H9 (cell line): Measurements from ENCODE around the gene PRR13. TPM values are rescaled to one million over a fixed set of nuclear protein-coding genes. Genes with fewer than 3 reads are reported as not detected.
"Not testable (repeated sequence)": the region's sequence is repeated elsewhere in the genome, so short reads cannot be mapped to it uniquely, and the experiment has no call there.

ENCODE experiments used
- DNase-seq: peaks from one replicate; pipeline ENCODE4 v3.0.0-alpha.2; 2017
- H2AFZ ChIP-seq: one replicate; pipeline ENCODE4 v1.6.1; 2013; ENCODE audit warnings: mild to moderate bottlenecking, low read length, control low read depth, moderate library complexity
- H2AK5ac ChIP-seq: 2 replicates; pipeline ENCODE4 v1.6.1; 2013; ENCODE audit warnings: low read length, control low read depth, mixed read lengths; ENCODE audit not compliant: insufficient read length
- H2BK120ac ChIP-seq: one replicate; pipeline ENCODE4 v1.6.1; 2013; ENCODE audit warnings: low read depth, mild to moderate bottlenecking, low read length, control low read depth, inconsistent platforms; ENCODE audit not compliant: poor library complexity, severe bottlenecking
- H2BK12ac ChIP-seq: 2 replicates; pipeline ENCODE4 v1.6.1; 2013; ENCODE audit warnings: low read length, control low read depth, mixed read lengths, low read depth; ENCODE audit not compliant: insufficient read length
- H2BK15ac ChIP-seq: 2 replicates; pipeline ENCODE4 v1.6.1; 2013; ENCODE audit warnings: low read depth, low read length, control low read depth
- H2BK20ac ChIP-seq: one replicate; pipeline ENCODE4 v1.6.1; 2013; ENCODE audit warnings: low read depth, mild to moderate bottlenecking, low read length, control low read depth, inconsistent platforms; ENCODE audit not compliant: poor library complexity, severe bottlenecking
- H2BK5ac ChIP-seq: 2 replicates; pipeline ENCODE4 v1.6.1; 2013; ENCODE audit warnings: low read length, control low read depth, mixed read lengths; ENCODE audit not compliant: insufficient read length
- H3K14ac ChIP-seq: 2 replicates; pipeline ENCODE4 v1.6.1; 2013; ENCODE audit warnings: low read length, control low read depth; ENCODE audit not compliant: insufficient read depth
- H3K18ac ChIP-seq: 2 replicates; pipeline ENCODE4 v1.6.1; 2013; ENCODE audit warnings: low read depth, mild to moderate bottlenecking, mixed read lengths, low read length, control low read depth; ENCODE audit not compliant: insufficient read length
- H3K23ac ChIP-seq: 2 replicates; pipeline ENCODE4 v1.6.1; 2013; ENCODE audit warnings: low read length, control low read depth, mixed read lengths, low read depth; ENCODE audit not compliant: insufficient read length
- H3K23me2 ChIP-seq: 2 replicates; pipeline ENCODE4 v1.6.1; 2013; ENCODE audit warnings: low read depth, mild to moderate bottlenecking, mixed read lengths, low read length, control low read depth; ENCODE audit not compliant: insufficient read length, poor library complexity, severe bottlenecking
- H3K27ac ChIP-seq: 2 replicates; pipeline ENCODE4 v1.5.1; 2013; ENCODE audit warnings: low read length, control low read depth, mixed read lengths, low read depth; ENCODE audit not compliant: insufficient read length
- H3K27me3 ChIP-seq: 2 replicates; pipeline ENCODE4 v1.6.1; 2013; ENCODE audit warnings: low read length, control low read depth, inconsistent platforms; ENCODE audit not compliant: insufficient read depth
- H3K4ac ChIP-seq: 2 replicates; pipeline ENCODE4 v1.6.1; 2013; ENCODE audit warnings: low read depth, mild to moderate bottlenecking, control low read depth, inconsistent platforms, low read length, moderate library complexity
- H3K4me1 ChIP-seq: 2 replicates; pipeline ENCODE4 v1.6.1; 2013; ENCODE audit warnings: low read length, control low read depth, inconsistent platforms; ENCODE audit not compliant: insufficient read depth
- H3K4me2 ChIP-seq: 2 replicates; pipeline ENCODE4 v1.6.1; 2013; ENCODE audit warnings: low read length, control low read depth, mixed read lengths; ENCODE audit not compliant: insufficient read length, insufficient read depth
- H3K56ac ChIP-seq: 2 replicates; pipeline ENCODE4 v1.6.1; 2013; ENCODE audit warnings: low read depth, mild to moderate bottlenecking, mixed read lengths, low read length, control low read depth; ENCODE audit not compliant: insufficient read length
- H3K79me1 ChIP-seq: 2 replicates; pipeline ENCODE4 v1.6.1; 2013; ENCODE audit warnings: low read depth, mild to moderate bottlenecking, moderate library complexity, low read length, control low read depth, inconsistent platforms; ENCODE audit not compliant: insufficient read depth, poor library complexity, severe bottlenecking
- H3K79me2 ChIP-seq: 2 replicates; pipeline ENCODE4 v1.6.1; 2013; ENCODE audit warnings: low read length, control low read depth, inconsistent platforms; ENCODE audit not compliant: insufficient read depth
- H3K9ac ChIP-seq: 2 replicates; pipeline ENCODE4 v1.6.1; 2013; ENCODE audit warnings: low read length, control low read depth, mixed read lengths; ENCODE audit not compliant: insufficient read length; ENCODE audit errors: extremely low read depth
- H3K9me3 ChIP-seq: one replicate; pipeline ENCODE4 v1.6.1; 2013; ENCODE audit warnings: low read depth, low read length, inconsistent platforms; ENCODE audit not compliant: control insufficient read depth
- H3T11ph ChIP-seq: one replicate; pipeline ENCODE4 v1.6.1; 2013; ENCODE audit warnings: mild to moderate bottlenecking, low read length, control low read depth, inconsistent platforms
- H4K20me1 ChIP-seq: one replicate; pipeline ENCODE4 v1.6.1; 2013; ENCODE audit not compliant: control insufficient read depth, insufficient read length, insufficient read depth
- H4K5ac ChIP-seq: 2 replicates; pipeline ENCODE4 v1.6.1; 2013; ENCODE audit warnings: low read depth, mild to moderate bottlenecking, mixed read lengths, low read length, control low read depth; ENCODE audit not compliant: insufficient read length
- H4K8ac ChIP-seq: replicated peaks from 2 replicates; pipeline ENCODE4 v1.6.1; 2013; ENCODE audit warnings: low read length, control low read depth, mixed read lengths, low read depth; ENCODE audit not compliant: insufficient read length
- H4K91ac ChIP-seq: 2 replicates; pipeline ENCODE4 v1.6.1; 2013; ENCODE audit warnings: low read depth, mild to moderate bottlenecking, moderate library complexity, mixed read lengths, low read length, control low read depth; ENCODE audit not compliant: insufficient read length
- H3K27ac Mint-ChIP-seq, 3 experiments: 2 replicates in 2 of 3; 3 replicates in 1 of 3; pipeline ENCODE4 v1.8.0; 2020 to 2021; ENCODE audit warnings: mixed read lengths in 3 of 3, mild to moderate bottlenecking in 1 of 3, moderate library complexity in 1 of 3
- H3K27me3 Mint-ChIP-seq: 2 replicates; pipeline ENCODE4 v1.8.0; 2021; ENCODE audit warnings: low read depth, mild to moderate bottlenecking, moderate library complexity, mixed read lengths
- H3K36me3 Mint-ChIP-seq, 3 experiments: 2 replicates in 2 of 3; 3 replicates in 1 of 3; pipeline ENCODE4 v1.8.0; 2020 to 2021; ENCODE audit warnings: low read depth in 3 of 3, mixed read lengths in 3 of 3; ENCODE audit not compliant: insufficient read depth in 1 of 3
- H3K4me1 Mint-ChIP-seq, 2 experiments: 2 replicates each; pipeline ENCODE4 v1.8.0; 2020; ENCODE audit warnings: mixed read lengths in 2 of 2
- H3K4me3 Mint-ChIP-seq, 2 experiments: 2 replicates in 1 of 2; 3 replicates in 1 of 2; pipeline ENCODE4 v1.8.0; 2020 to 2021; ENCODE audit warnings: mild to moderate bottlenecking in 2 of 2, mixed read lengths in 2 of 2, moderate library complexity in 1 of 2
- H3K9me3 Mint-ChIP-seq, 2 experiments: 2 replicates in 1 of 2; 3 replicates in 1 of 2; pipeline ENCODE4 v1.8.0; 2020; ENCODE audit warnings: mild to moderate bottlenecking in 2 of 2, mixed read lengths in 2 of 2, moderate library complexity in 1 of 2
- WGBS: extraction: QIAGEN DNeasy Blood & Tissue Kit; methylation state at CpG from one replicate; pipeline ENCODE4 v1.1.7; 2013; ENCODE audit warnings: missing lambda C conversion rate, low lambda C conversion rate, mixed read lengths; ENCODE audit not compliant: insufficient read length; ENCODE audit errors: extremely low coverage; 5-methylcytosine and 5-hydroxymethylcytosine counted together
- total RNA-seq: library from RNA; stranded (reverse); gene quantifications from 2 replicates; pipeline ENCODE4 v1.2.1, GENCODE V29; 2021
- TF ChIP-seq, protein P1 (sequence below): fragments of 200-600 bp; sonication (generic); conservative IDR thresholded peaks from 3 replicates; pipeline ENCODE4 v1.8.0; 2021; ENCODE audit warnings: antibody characterized with exemption, mild to moderate bottlenecking

PRR13 gene
- total RNA-seq, 1 experiment from 2014 or later: 147 TPM

DNA sequence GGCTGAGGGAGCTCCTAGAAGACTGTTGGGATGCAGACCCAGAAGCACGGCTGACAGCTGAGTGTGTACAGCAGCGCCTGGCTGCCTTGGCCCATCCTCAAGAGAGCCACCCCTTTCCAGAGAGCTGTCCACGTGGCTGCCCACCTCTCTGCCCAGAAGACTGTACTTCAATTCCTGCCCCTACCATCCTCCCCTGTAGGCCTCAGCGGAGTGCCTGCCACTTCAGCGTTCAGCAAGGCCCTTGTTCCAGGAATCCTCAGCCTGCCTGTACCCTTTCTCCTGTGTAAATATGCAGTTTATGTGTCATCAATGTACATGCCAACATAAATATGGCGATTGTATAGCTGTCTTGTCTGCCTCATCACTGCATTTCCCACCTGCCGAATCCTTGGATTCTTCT lies 10.3 kb upstream of the PRR13 start:
- Mint-ChIP-seq H3K27ac (no peak overlapping the region; a peak in 1 of 7 replicates), H3K4me1 (no peaks in the 10 kb centered on the region), H3K36me3 (no peaks in the 10 kb centered on the region), H3K4me3 (no peak overlapping the region), H3K27me3 (peaks cover 3% of the 10 kb centered on the region), H3K9me3 (no peaks in the 10 kb centered on the region)
- Histone ChIP-seq H2BK12ac (no peak overlapping the region), H3K14ac (no peak overlapping the region), H3K18ac (no peak overlapping the region), H4K20me1 (no peaks in the 10 kb centered on the region), H2BK120ac (no peak overlapping the region), H3K27me3 (no peaks in the 10 kb centered on the region), H3K23ac (no peak overlapping the region), H3K56ac (no peak overlapping the region), H3K79me2 (no peaks in the 10 kb centered on the region), H2AK5ac (no peak overlapping the region), H3K79me1 (no peaks in the 10 kb centered on the region), H2BK20ac (no peak overlapping the region), H2AFZ (no peak overlapping the region), H3K9me3 (no peaks in the 10 kb centered on the region), H3K9ac (no peak overlapping the region), H3K4me2 (no peak overlapping the region), H3K4me1 (no peaks in the 10 kb centered on the region), H2BK5ac (no peak overlapping the region), H3K4ac (no peak overlapping the region), H4K8ac (no peak overlapping the region), H3K27ac (no peak overlapping the region), H2BK15ac (no peak overlapping the region), H4K91ac (no peak overlapping the region), H3K23me2 (no peaks in the 10 kb centered on the region), H4K5ac (no peak overlapping the region), H3T11ph (no peak overlapping the region)
- no peak for DNase-seq
- TF ChIP-seq, protein P1, sequence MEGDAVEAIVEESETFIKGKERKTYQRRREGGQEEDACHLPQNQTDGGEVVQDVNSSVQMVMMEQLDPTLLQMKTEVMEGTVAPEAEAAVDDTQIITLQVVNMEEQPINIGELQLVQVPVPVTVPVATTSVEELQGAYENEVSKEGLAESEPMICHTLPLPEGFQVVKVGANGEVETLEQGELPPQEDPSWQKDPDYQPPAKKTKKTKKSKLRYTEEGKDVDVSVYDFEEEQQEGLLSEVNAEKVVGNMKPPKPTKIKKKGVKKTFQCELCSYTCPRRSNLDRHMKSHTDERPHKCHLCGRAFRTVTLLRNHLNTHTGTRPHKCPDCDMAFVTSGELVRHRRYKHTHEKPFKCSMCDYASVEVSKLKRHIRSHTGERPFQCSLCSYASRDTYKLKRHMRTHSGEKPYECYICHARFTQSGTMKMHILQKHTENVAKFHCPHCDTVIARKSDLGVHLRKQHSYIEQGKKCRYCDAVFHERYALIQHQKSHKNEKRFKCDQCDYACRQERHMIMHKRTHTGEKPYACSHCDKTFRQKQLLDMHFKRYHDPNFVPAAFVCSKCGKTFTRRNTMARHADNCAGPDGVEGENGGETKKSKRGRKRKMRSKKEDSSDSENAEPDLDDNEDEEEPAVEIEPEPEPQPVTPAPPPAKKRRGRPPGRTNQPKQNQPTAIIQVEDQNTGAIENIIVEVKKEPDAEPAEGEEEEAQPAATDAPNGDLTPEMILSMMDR: no peak
- WGBS: no CpG with 5 or more reads among the region's 7 CpGs

DNA sequence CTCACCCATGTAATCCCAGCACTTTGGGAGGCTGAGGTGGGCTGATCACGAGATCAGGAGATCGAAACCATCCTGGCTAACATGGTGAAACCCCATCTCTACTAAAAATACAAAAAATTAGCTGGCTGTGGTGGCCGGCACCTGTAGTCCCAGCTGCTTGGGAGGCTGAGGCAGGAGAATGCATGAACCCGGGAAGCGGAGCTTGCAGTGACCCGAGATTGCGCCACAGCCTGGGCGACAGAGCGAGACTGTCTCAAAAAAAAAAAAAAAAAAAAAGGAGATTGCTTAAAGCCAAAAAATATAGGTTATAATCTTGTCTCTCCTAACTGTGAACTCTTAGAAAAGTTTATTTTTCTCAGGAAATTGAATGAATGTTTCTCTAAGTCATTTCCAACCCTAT lies 6.2 kb upstream of the PRR13 start:
- H3K9me3 Mint-ChIP-seq, H3K79me2 ChIP-seq, H3T11ph ChIP-seq, H2AFZ ChIP-seq, H3K23ac ChIP-seq, H2BK120ac ChIP-seq, H2BK12ac ChIP-seq, DNase-seq, H3K27ac Mint-ChIP-seq, H3K9ac ChIP-seq, H3K4me1 ChIP-seq, H3K27ac ChIP-seq, H4K5ac ChIP-seq, H3K4ac ChIP-seq, H2BK20ac ChIP-seq, H4K20me1 ChIP-seq, H2BK5ac ChIP-seq, H3K79me1 ChIP-seq, H3K36me3 Mint-ChIP-seq, H3K27me3 Mint-ChIP-seq, H3K4me1 Mint-ChIP-seq, H4K91ac ChIP-seq, H3K56ac ChIP-seq, H2BK15ac ChIP-seq, H4K8ac ChIP-seq, H3K18ac ChIP-seq, H3K4me2 ChIP-seq, H2AK5ac ChIP-seq, H3K4me3 Mint-ChIP-seq, H3K27me3 ChIP-seq, H3K9me3 ChIP-seq, H3K23me2 ChIP-seq, H3K14ac ChIP-seq: not testable (repeated sequence)
- no CpG with 5 or more reads among the region's 9 CpGs for WGBS
